GM12892 (cell line): ENCODE results near the gene INIP.
"Not testable (repeated sequence)": the region's sequence is repeated elsewhere in the genome, so short reads cannot be mapped to it uniquely, and the experiment has no call there.

Experiments
- DNase-seq: peaks from one replicate; pipeline ENCODE4 v3.0.0; 2011; ENCODE audit not compliant: insufficient read length
- FAIRE-seq: peaks from 2 replicates; lab custom pipeline; 2011; peaks lifted over from hg19 to GRCh38; lab: Jason Lieb, UNC
- POLR2A ChIP-seq: IDR thresholded peaks from 2 replicates; pipeline ENCODE4 v1.6.1; 2011; ENCODE audit warnings: low read depth, low read length, control low read depth
- POLR2AphosphoS5 ChIP-seq: IDR thresholded peaks from 2 replicates; pipeline ENCODE4 v1.6.1; 2011; ENCODE audit warnings: low read depth, low read length, control low read depth
- TAF1 ChIP-seq: IDR thresholded peaks from 2 replicates; pipeline ENCODE4 v1.6.1; 2011; ENCODE audit warnings: low read depth, mild to moderate bottlenecking, control low read depth, low read length, borderline replicate concordance

INIP gene

DNA sequence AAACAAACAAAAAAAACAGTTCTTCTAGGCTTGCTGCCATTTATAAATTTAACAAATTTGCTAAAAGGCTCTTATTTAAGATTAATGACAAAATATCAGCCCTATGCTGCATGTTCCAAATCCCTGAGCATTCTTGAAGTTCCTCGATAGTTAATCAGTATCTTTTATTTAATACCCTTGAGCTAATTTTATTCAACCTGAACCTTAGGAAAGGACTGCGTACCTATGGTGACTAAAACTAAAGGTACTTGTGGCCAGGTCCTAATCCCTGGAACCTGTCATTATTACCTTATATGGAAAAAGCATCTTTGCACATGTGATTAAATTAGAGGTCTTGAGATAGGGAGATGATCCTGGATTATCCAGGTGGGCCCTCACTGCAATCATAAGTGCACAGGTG lies 10.5 kb upstream of the INIP start:
- no peak for DNase-seq
- no peak for FAIRE-seq
- TF ChIP-seq POLR2A (no peak), POLR2AphosphoS5 (no peak), TAF1 (no peak)

DNA sequence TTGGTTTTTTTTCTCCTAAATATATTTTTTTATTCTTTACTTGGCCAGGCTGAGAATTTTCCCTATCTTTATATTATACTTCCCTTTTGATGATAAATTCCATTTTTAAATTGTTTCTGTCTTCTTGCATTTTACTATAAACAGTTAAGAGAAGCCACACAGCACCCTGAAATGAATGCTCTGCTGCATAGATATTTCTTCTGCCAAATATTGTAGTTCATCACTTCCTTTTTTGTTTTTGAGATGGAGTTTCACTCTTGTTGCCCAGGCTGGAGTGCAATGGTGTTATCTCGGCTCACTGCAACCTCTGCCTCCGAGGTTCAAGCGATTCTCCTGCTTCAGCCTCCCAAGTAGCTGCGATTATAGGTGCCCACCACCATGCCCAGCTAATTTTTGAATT lies 8.5 kb upstream of the INIP start:
- no peak for TF ChIP-seq TAF1
- TF ChIP-seq POLR2A, result no peak
- no peak for TF ChIP-seq POLR2AphosphoS5
- FAIRE-seq, result no peak

GRCh38 chr9:112725961-112726360 lies 8.0 kb upstream of the INIP start:
- FAIRE-seq, result peak; percentile 79
- DNase-seq, result no peak
- TF ChIP-seq POLR2A, result no peak

More for the DNA sequence above, 8.5 kb upstream of the INIP start:
- no peak for DNase-seq

DNA sequence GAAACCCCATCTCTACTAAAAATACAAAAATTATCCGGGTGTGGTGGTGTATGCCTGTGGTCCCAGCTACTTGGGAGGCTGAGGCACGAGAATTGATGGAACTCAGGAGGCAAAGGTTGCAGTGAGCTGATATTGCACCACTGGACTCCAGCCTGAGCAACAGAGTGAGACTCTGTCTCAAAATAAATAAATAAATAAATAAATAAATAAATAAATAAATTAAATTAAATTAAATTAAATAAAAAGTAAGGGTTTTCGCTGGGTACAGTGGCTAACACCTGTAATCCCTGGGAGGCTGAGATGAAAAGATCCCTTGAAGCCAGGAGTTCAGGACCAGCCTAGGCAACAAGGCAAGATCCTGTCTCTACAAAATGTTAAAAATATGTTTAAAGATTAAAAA lies 4.8 kb upstream of the INIP start:
- not testable (repeated sequence) for FAIRE-seq, DNase-seq

DNA sequence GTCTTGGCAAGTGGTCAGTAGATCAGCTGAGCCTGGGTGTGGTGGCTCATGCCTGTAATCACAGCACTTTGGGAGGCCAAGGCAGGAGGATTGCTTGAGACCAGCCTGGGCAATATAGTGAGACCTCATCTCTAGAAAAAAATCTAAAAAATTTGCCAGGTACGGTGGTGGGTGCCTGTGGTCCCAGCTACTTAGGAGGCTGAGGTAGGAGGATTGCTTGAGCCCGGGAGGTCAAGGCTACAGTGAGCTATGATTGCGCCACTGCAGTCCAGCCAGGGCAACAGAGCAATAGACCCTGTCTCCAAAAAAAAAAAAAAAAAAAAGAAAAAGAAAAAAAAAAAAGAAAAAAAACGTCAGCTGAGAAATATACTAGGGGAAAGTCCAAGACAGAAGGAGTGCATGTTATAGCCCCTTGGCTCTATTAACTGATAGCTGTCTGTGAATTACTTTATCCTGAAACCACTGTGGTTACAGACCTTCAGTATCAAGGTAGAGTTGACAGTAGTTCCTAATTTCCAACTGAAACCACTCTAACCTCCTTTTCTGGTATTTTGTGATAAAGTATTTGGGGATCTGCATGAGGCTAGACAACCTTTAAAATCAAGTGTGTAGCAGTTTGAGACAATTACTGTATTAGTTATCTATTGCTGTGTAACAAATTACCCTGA lies 2.3 kb upstream of the INIP start:
- DNase-seq (no peak), FAIRE-seq (no peak)
- TF ChIP-seq POLR2A (no peak), TAF1 (no peak), POLR2AphosphoS5 (no peak)

GRCh38 chr9:112719696-112720095 lies 1.8 kb upstream of the INIP start:
- no peak for DNase-seq
- FAIRE-seq, result no peak
- no peak for TF ChIP-seq POLR2A
- no peak for TF ChIP-seq POLR2AphosphoS5
- TF ChIP-seq TAF1, result no peak

DNA sequence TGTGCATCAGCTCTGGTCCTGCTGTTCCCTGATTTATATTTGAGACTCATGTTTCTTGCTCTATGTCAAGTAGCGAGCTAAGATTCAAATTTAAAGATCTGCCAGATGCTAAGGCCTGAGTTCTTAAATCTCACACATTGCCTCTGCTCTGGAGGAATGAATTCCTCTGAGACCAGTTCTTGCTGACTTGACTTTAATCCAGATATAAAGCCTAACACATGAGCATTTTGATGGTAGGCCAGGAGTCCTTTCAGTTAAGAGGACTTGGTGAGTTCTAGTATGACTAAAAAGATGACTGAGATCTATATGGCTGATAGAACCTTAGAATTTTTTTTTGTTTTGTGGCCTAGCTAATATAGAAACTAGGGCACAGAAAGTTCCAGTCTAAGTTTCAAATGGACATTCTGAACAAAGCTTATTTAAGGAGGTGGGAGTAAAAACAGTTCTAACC lies 1.3 kb upstream of the INIP start:
- TF ChIP-seq POLR2A (no peak), POLR2AphosphoS5 (no peak), TAF1 (no peak)
- DNase-seq (no peak), FAIRE-seq (no peak)

- FAIRE-seq (no peak), DNase-seq (no peak)
- TF ChIP-seq POLR2AphosphoS5 (no peak), TAF1 (no peak), POLR2A (no peak)
Measured at GRCh38 chr9:112712678-112713077, 5.2 kb downstream of the INIP start.

GRCh38 chr9:112711050-112711689 lies 6.7 kb downstream of the INIP start:
- FAIRE-seq (no peak), DNase-seq (no peak)
- no peak for TF ChIP-seq POLR2AphosphoS5
- TF ChIP-seq TAF1, result no peak
- TF ChIP-seq POLR2A, result no peak

GRCh38 chr9:112705768-112706427 lies 12.0 kb downstream of the INIP start:
- FAIRE-seq, result no peak
- TF ChIP-seq POLR2AphosphoS5, result no peak
- TF ChIP-seq TAF1, result no peak
- no peak for TF ChIP-seq POLR2A
- DNase-seq, result no peak

- FAIRE-seq, result no peak
Measured at GRCh38 chr9:112703304-112703703, 14.6 kb downstream of the INIP start.

DNA sequence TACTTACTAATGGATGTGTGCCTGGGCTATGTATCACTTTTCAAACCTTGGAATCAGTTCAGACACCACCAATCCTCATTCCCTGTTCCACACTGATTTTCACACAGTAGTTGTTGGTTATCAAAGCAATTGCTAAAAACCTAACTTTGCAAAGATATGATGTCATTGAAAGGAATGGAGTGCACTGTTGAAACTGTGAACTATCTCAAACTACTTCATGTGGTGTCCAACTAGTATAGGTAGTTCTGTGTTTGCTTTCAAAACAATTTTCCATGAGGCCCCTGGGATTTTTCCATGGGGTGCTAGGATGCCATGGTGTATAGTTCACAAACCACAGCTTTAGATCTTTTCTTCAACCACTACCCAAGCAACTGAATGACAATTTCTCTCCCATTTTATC lies 17.8 kb downstream of the INIP start:
- FAIRE-seq, result no peak
- TF ChIP-seq TAF1 (no peak), POLR2A (no peak), POLR2AphosphoS5 (no peak)
- no peak for DNase-seq

More at GRCh38 chr9:112703304-112703703, 14.6 kb downstream of the INIP start:
- no peak for DNase-seq
- TF ChIP-seq POLR2AphosphoS5 (no peak), POLR2A (no peak), TAF1 (no peak)
